Uterus (tissue), 4 donors: Measurements from ENCODE around the gene NOP14. TPM values are rescaled to one million over a fixed set of nuclear protein-coding genes. Genes with fewer than 3 reads are reported as not detected.

Source experiments
- DNase-seq, 2 donors: peaks; one replicate each; pipeline ENCODE4 v3.0.0-alpha.2; 2019 to 2020
- H3K27ac ChIP-seq, 2 donors: fragments of 200-600 bp; sonication (generic); 1 replicate in 1 of 2; 2 replicates in 1 of 2; pipeline ENCODE4 v1.5.1; 2016 to 2018
- H3K27me3 ChIP-seq, 2 donors: fragments of 200-600 bp; sonication (generic); one replicate each; pipeline ENCODE4 v1.5.1; 2018 to 2019; ENCODE audit warnings: control low read depth in 1 of 2
- H3K36me3 ChIP-seq, 2 donors: fragments of 200-600 bp; sonication (generic); one replicate each; pipeline ENCODE4 v1.5.1; 2019; ENCODE audit warnings: control low read depth in 1 of 2
- H3K4me1 ChIP-seq, 2 donors: fragments of 200-600 bp; sonication (generic); one replicate each; pipeline ENCODE4 v1.5.1; 2018 to 2019; ENCODE audit warnings: control low read depth in 1 of 2
- H3K4me3 ChIP-seq, 2 donors: fragments of 200-600 bp; sonication (generic); 1 replicate in 1 of 2; 2 replicates in 1 of 2; pipeline ENCODE4 v1.5.1; 2018 to 2019; ENCODE audit warnings: mild to moderate bottlenecking in 1 of 2
- H3K9me3 ChIP-seq, 2 donors: fragments of 200-600 bp; sonication (generic); one replicate each; pipeline ENCODE4 v1.5.1; 2019; ENCODE audit warnings: control low read depth in 1 of 2
- POLR2A ChIP-seq, 2 donors: fragments of 450-650 bp; IDR thresholded peaks; one replicate each; pipeline ENCODE4 v1.6.1; 2016; ENCODE audit warnings: antibody characterized with exemption in 2 of 2, mild to moderate bottlenecking in 1 of 2, moderate library complexity in 1 of 2
- intact Hi-C: fragments of 100-400 bp; cut with DNase I; formaldehyde crosslinking; loops from one replicate; pipeline ENCODE4 v1.15.1; 2023; ENCODE audit warnings: low total_unique reads
- total RNA-seq, 4 donors: library from RNA; depleted of rRNA in 3 of 4; stranded (reverse); fragments of >200 nt in 3 of 4; gene quantifications; one replicate each; pipeline versions ENCODE4 v1.1.0 to v1.2.4, GENCODE V29; 2014 to 2023
- TF ChIP-seq, protein P1 (sequence below), 4 experiments: fragments of 200-600 bp in 2 of 4; fragments of 450-650 bp in 2 of 4; sonication (generic) in 2 of 4; IDR thresholded peaks; one replicate each; pipeline ENCODE4 v1.5.1; 2016 to 2019; ENCODE audit warnings: antibody characterized with exemption in 4 of 4, mild to moderate bottlenecking in 2 of 4, moderate library complexity in 1 of 4
- donor health status: DM: yes; HTN: yes; CAD: no.

The NOP14 gene
- total RNA-seq, 4 donors from 2014 or later = 2.0 to 22.5 (median 13.0) TPM

DNA sequence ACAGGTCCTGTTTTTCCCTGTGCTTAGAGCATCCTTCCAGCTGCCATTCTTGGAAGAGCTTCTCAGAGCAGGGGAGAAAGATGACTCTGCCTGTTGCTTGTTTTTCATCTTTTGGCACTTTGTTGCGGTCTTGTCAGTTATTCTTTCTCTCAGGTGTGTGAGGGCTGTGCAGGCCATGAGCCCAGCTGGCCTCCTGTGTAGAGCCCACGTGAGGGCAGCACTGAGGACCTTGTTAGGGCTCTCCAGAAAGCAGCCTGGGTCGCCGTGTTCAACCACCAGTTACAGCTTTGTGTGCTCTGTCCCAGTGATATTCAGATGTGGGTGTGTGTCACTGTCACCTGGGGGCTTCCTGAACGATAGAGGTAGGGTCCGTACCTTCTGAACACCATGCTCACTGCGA, 52.8 kb downstream of the NOP14 start:
- Histone ChIP-seq H3K27me3 (no peaks in the 10 kb centered on the region), H3K9me3 (no peaks in the 10 kb centered on the region), H3K4me1 (no peaks in the 10 kb centered on the region), H3K36me3 (no peaks in the 10 kb centered on the region), H3K27ac (no peak overlapping the region), H3K4me3 (no peak overlapping the region)
- TF ChIP-seq POLR2A (IDR thresholded peaks at IDR 0.05) = no peak
- TF ChIP-seq, protein P1, sequence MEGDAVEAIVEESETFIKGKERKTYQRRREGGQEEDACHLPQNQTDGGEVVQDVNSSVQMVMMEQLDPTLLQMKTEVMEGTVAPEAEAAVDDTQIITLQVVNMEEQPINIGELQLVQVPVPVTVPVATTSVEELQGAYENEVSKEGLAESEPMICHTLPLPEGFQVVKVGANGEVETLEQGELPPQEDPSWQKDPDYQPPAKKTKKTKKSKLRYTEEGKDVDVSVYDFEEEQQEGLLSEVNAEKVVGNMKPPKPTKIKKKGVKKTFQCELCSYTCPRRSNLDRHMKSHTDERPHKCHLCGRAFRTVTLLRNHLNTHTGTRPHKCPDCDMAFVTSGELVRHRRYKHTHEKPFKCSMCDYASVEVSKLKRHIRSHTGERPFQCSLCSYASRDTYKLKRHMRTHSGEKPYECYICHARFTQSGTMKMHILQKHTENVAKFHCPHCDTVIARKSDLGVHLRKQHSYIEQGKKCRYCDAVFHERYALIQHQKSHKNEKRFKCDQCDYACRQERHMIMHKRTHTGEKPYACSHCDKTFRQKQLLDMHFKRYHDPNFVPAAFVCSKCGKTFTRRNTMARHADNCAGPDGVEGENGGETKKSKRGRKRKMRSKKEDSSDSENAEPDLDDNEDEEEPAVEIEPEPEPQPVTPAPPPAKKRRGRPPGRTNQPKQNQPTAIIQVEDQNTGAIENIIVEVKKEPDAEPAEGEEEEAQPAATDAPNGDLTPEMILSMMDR (IDR thresholded peaks at IDR 0.05) = no peak
- DNase-seq = no peak
- intact Hi-C loops = no loop called here

DNA sequence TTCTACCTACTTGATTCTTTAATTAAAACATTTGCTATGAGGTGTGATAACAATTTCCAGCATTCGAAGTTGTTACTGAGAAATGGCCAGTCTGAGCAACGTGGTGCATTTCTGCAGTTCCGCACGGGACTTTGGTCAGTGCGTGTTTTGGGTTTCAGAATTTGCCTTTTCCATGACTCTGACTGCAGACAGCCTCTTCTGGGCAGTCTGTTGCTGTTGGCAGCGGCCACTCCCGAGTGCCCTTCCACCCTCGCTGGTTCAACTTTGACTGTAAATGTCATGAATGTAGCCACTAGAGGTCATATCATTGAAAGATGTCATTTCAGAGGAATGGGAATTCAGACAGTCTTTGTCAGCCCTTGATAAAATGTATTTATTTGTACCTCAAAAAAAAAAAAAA, 53.6 kb downstream of the NOP14 start:
- Histone ChIP-seq H3K36me3 (no peaks in the 10 kb centered on the region), H3K9me3 (no peaks in the 10 kb centered on the region), H3K4me3 (no peak overlapping the region), H3K4me1 (no peaks in the 10 kb centered on the region), H3K27ac (no peak overlapping the region), H3K27me3 (no peaks in the 10 kb centered on the region)
- intact Hi-C loops = no loop called here
- no peak for TF ChIP-seq POLR2A (IDR thresholded peaks at IDR 0.05)
- TF ChIP-seq, protein P1 (IDR thresholded peaks at IDR 0.05) = no peak
- DNase-seq = no peak

DNA sequence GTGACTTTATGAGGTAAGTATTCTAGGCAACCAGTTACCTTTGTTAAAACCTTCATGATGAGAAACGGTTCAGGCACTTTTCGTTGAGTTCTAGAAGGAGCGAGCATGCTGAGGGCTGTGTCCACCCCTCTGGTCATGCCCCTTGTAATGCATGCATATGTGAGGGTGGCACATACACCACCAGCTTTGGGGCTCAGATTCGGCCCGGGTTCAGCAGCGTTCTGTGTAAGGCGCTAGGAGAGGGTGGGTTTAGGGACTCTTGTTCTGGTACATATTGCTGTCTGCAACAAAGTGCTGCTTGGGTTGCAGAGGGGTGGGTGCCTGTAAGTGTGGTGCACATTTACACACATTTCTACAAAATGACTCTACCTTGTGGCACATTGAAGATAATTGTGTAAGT, 54.5 kb downstream of the NOP14 start:
- no peak overlapping the region for H3K27ac ChIP-seq
- no peaks in the 10 kb centered on the region for H3K27me3 ChIP-seq
- no peaks in the 10 kb centered on the region for H3K4me1 ChIP-seq
- intact Hi-C loops = no loop called here
- H3K36me3 ChIP-seq = no peaks in the 10 kb centered on the region
- no peaks in the 10 kb centered on the region for H3K9me3 ChIP-seq
- TF ChIP-seq, protein P1 (IDR thresholded peaks at IDR 0.05) = no peak
- TF ChIP-seq POLR2A (IDR thresholded peaks at IDR 0.05) = no peak
- DNase-seq = no peak
- no peak overlapping the region for H3K4me3 ChIP-seq

DNA sequence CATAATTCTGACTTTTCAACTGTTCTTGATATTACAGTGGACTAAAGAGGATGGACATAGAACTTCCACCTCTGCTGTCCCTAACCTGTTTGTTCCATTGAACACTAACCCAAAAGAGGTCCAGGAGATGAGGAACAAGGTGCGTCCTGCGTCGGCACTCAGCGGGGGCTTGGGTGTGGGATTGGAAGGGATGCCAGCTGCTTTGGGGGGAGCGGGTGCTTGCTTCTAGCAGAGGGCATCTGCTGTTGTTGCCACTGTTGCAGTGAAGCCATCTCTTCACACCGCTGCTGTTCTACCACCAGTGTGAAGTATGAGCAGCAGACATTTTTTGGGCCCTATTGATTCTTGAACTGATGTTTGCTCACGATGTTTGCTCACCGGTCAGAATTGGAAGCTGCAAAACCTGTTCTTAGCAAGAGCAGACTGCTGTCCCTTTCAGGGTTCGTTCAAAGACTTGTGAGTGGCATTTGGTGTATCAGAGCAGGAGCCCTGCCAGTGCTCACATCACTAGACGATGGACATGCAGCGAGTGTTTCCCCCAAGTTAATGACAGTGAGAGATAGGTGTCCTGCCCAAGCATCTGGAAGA, 55.4 kb downstream of the NOP14 start:
- no peak for DNase-seq
- H3K27ac ChIP-seq = no peak overlapping the region
- no peak overlapping the region for H3K4me3 ChIP-seq
- no peaks in the 10 kb centered on the region for H3K9me3 ChIP-seq
- H3K4me1 ChIP-seq = no peaks in the 10 kb centered on the region
- TF ChIP-seq, protein P1 (IDR thresholded peaks at IDR 0.05) = no peak
- TF ChIP-seq POLR2A (IDR thresholded peaks at IDR 0.05) = no peak
- intact Hi-C loops = no loop called here
- no peaks in the 10 kb centered on the region for H3K36me3 ChIP-seq
- no peaks in the 10 kb centered on the region for H3K27me3 ChIP-seq

DNA sequence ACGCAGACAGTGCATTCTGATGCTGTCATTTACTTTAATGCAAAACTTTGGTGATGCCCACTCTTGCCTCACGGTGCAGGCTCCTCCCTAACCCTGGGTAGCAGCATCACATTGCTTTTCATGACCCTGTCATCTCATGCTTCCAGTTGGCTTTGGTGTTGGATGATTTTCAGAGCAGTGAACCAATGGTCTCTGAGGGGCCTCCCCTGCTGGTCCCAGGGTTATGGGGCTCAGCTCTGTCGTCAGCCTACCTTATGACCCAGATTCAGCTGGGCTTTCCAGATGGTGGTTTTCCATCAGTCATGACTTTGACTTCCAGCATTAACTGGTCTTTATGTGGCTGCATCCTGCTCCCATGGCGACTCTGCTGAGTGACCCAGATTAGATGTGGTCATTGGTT, 56.0 kb downstream of the NOP14 start:
- DNase-seq = no peak
- intact Hi-C loops = no loop called here
- no peak overlapping the region for H3K4me3 ChIP-seq
- no peaks in the 10 kb centered on the region for H3K4me1 ChIP-seq
- H3K9me3 ChIP-seq = no peaks in the 10 kb centered on the region
- no peak overlapping the region for H3K27ac ChIP-seq
- no peak for TF ChIP-seq POLR2A (IDR thresholded peaks at IDR 0.05)
- TF ChIP-seq, protein P1 (IDR thresholded peaks at IDR 0.05) = no peak
- no peaks in the 10 kb centered on the region for H3K27me3 ChIP-seq
- no peaks in the 10 kb centered on the region for H3K36me3 ChIP-seq
